Activated naive CD4-positive, alpha-beta T cell treated with anti-CD3 and anti-CD28 coated beads, Interleukin-2, amount 50 U/mL, for 24 hours (primary cell): ENCODE results near the gene RABGEF1.
"Not testable (repeated sequence)": the region's sequence is repeated elsewhere in the genome, so short reads cannot be mapped to it uniquely, and the experiment has no call there.

Experiments
- H3K27ac Mint-ChIP-seq: one replicate; pipeline ENCODE4 v1.8.0; 2021; ENCODE audit warnings: mild to moderate bottlenecking, mixed read lengths
- H3K27me3 Mint-ChIP-seq: one replicate; pipeline ENCODE4 v1.8.0; 2021; ENCODE audit warnings: mixed read lengths
- H3K36me3 Mint-ChIP-seq: one replicate; pipeline ENCODE4 v1.8.0; 2021; ENCODE audit warnings: mixed read lengths
- H3K4me1 Mint-ChIP-seq: one replicate; pipeline ENCODE4 v1.8.0; 2021; ENCODE audit warnings: mixed read lengths
- H3K4me3 Mint-ChIP-seq: one replicate; pipeline ENCODE4 v1.8.0; 2021; ENCODE audit warnings: mild to moderate bottlenecking, mixed read lengths
- H3K9me3 Mint-ChIP-seq: one replicate; pipeline ENCODE4 v1.8.0; 2021; ENCODE audit warnings: mixed read lengths

The RABGEF1 gene

DNA sequence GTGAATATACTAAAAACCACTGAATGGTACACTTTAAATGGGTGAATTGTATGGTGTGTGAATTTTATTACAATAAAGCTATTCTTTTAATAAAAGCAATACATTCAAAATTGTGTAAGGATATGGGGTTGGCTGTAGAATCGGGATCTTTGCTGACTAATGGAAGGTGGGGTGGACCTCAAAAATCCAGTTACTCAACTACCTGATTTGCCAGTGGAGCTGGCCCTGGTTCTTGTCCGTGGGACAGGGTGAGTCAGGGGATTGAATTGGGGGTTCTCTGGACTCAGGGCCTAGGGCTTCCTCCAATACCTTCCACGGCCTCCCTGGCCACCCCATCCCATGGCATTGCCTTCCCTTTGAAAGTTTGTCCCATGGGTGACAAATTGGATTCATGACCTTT is 13.5 kb upstream of the RABGEF1 start:
- H3K36me3 Mint-ChIP-seq = peaks cover 26% of the 10 kb centered on the region
- no peak overlapping the region for H3K27ac Mint-ChIP-seq
- H3K4me3 Mint-ChIP-seq = no peak overlapping the region
- peaks cover 7% of the 10 kb centered on the region for H3K9me3 Mint-ChIP-seq
- H3K27me3 Mint-ChIP-seq = no peaks in the 10 kb centered on the region
- no peaks in the 10 kb centered on the region for H3K4me1 Mint-ChIP-seq

- Mint-ChIP-seq H3K9me3 (peaks cover 7% of the 10 kb centered on the region), H3K4me1 (peaks cover 4% of the 10 kb centered on the region), H3K36me3 (peaks cover 16% of the 10 kb centered on the region), H3K27ac (peak overlapping the region; percentile 57), H3K27me3 (no peaks in the 10 kb centered on the region), H3K4me3 (no peak overlapping the region)
Measured at GRCh38 chr7:66728571-66728970, 12.0 kb upstream of the RABGEF1 start.

GRCh38 chr7:66729274-66729673 is 11.3 kb upstream of the RABGEF1 start:
- Mint-ChIP-seq H3K36me3 (peaks cover 13% of the 10 kb centered on the region), H3K9me3 (peaks cover 7% of the 10 kb centered on the region), H3K27ac (no peak overlapping the region), H3K27me3 (no peaks in the 10 kb centered on the region), H3K4me3 (no peak overlapping the region), H3K4me1 (peaks cover 4% of the 10 kb centered on the region)

DNA sequence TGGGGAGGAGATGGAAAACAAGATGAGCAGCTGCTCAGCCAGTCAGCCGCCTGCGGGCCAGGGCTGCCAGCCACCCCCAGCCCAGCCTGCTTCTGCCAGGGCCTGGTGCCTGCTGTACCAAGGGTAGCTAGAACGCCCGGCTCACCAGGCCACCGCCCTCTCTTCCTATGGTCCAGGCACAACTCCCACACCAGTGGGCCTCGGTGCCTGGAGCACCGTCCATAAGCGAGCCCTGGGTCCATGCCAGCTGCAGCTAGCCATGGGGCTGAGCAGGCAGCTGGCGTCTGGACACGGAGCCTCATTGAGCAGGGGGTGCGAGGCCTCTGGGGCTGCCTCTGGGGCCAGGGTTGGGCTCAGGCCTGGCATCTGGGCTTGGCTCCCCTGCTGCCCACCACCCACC is 8.5 kb upstream of the RABGEF1 start:
- H3K27me3 Mint-ChIP-seq = no peaks in the 10 kb centered on the region
- H3K9me3 Mint-ChIP-seq = peaks cover 5% of the 10 kb centered on the region
- no peak overlapping the region for H3K27ac Mint-ChIP-seq
- H3K36me3 Mint-ChIP-seq = peaks cover 14% of the 10 kb centered on the region
- H3K4me1 Mint-ChIP-seq = peaks cover 22% of the 10 kb centered on the region
- H3K4me3 Mint-ChIP-seq = no peak overlapping the region

DNA sequence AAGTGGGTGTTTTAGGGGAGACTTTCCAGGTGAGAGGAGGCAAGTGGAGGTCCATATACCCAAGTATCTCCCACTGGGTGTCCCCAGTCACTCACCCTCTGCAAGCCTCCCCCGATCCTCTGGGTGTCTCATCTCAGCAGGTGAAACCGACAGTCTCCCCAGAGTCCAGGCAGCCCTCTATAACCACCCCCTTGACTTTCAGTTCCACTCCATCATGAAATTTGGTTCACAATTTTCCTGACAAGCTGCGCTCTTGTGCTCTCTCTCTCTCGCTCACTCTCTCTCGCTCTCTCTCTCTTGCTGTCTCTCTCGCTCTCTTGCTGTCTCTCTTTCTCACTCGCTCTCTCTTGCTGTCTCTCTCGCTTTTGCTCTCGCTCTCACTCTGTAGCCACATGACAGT is 8.1 kb upstream of the RABGEF1 start:
- peaks cover 5% of the 10 kb centered on the region for H3K9me3 Mint-ChIP-seq
- peaks cover 22% of the 10 kb centered on the region for H3K4me1 Mint-ChIP-seq
- H3K27ac Mint-ChIP-seq = peak overlapping the region; percentile 85
- no peak overlapping the region for H3K4me3 Mint-ChIP-seq
- peaks cover 14% of the 10 kb centered on the region for H3K36me3 Mint-ChIP-seq
- no peaks in the 10 kb centered on the region for H3K27me3 Mint-ChIP-seq

DNA sequence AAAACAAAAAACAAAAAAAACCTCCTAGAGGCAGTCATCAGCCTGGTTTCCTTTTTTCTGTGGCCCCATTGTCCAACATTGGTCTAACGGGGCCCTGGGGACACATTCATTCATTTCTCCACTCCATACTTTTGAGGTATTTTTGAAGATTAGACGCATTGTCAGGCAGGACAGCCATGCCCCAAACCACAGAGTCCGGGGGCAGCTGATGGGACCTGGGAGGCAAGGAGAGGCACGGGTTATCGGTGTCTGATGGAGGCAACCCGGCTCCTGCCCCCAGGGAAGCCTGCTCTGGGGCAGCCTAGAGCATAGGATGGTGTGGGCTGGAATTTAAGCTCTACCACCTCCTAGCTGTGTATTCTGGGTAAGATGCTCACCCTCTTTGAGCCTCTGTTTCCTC is 6.5 kb upstream of the RABGEF1 start:
- Mint-ChIP-seq H3K9me3 (peaks cover 5% of the 10 kb centered on the region), H3K27me3 (no peaks in the 10 kb centered on the region), H3K4me3 (no peak overlapping the region), H3K4me1 (peaks cover 26% of the 10 kb centered on the region), H3K27ac (no peak overlapping the region), H3K36me3 (peaks cover 12% of the 10 kb centered on the region)

DNA sequence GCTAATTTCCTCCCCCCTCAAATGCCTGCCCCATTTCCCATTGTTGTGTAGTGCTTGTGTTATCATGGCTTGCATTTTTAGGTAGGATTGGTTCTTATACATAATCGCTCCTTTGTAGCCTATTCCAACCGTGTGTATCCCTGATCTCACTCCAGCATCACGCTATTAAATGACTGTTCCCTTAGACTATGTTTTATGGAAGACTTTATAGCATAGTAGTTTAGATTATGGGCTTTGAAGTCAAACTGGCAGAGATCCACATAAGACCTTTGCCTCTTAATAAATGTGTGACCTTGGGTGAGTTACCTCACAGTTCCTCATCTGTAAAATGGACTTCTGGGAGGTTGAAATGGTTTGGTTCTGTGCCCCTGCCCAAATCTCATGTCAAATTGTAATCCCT is 5.4 kb upstream of the RABGEF1 start:
- Mint-ChIP-seq H3K4me1 (peaks cover 26% of the 10 kb centered on the region), H3K4me3 (no peak overlapping the region), H3K27me3 (no peaks in the 10 kb centered on the region), H3K27ac (no peak overlapping the region), H3K9me3 (peaks cover 5% of the 10 kb centered on the region), H3K36me3 (peaks cover 12% of the 10 kb centered on the region)

GRCh38 chr7:66735850-66736249 is 4.7 kb upstream of the RABGEF1 start:
- Mint-ChIP-seq H3K27me3 (no peaks in the 10 kb centered on the region), H3K4me1 (peaks cover 26% of the 10 kb centered on the region), H3K27ac (no peak overlapping the region), H3K9me3 (peaks cover 5% of the 10 kb centered on the region), H3K36me3 (peaks cover 12% of the 10 kb centered on the region), H3K4me3 (no peak overlapping the region)

- Mint-ChIP-seq H3K27me3 (no peaks in the 10 kb centered on the region), H3K36me3 (peaks cover 12% of the 10 kb centered on the region), H3K27ac (no peak overlapping the region), H3K4me3 (no peak overlapping the region), H3K9me3 (peaks cover 5% of the 10 kb centered on the region), H3K4me1 (peaks cover 32% of the 10 kb centered on the region)
Measured at GRCh38 chr7:66736892-66737291, 3.6 kb upstream of the RABGEF1 start.

DNA sequence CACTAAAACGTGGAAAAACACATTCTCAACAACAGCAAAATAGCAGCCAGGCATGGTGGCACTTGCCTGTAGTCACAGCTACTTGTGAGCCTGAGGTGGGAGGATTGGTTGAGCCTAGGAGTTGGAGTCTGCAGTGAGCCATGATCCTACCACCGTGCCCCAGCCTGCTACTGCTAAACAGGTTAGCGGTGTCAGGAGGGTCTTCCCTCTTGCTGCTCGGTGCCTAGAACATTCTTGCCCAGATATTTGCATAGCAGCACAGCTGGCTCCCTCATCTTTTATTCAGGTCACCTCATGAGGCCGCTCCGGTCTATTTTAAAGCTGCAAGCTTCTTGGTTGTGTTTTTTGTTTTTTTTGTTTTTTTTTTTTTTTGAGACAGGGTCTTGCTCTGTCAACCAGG is 2.9 kb upstream of the RABGEF1 start:
- H3K27me3 Mint-ChIP-seq = no peaks in the 10 kb centered on the region
- H3K4me1 Mint-ChIP-seq = peaks cover 36% of the 10 kb centered on the region
- H3K27ac Mint-ChIP-seq = peak overlapping the region; percentile 55
- peaks cover 5% of the 10 kb centered on the region for H3K9me3 Mint-ChIP-seq
- peaks cover 12% of the 10 kb centered on the region for H3K36me3 Mint-ChIP-seq
- H3K4me3 Mint-ChIP-seq = no peak overlapping the region

GRCh38 chr7:66739477-66739876 is 1.1 kb upstream of the RABGEF1 start:
- Mint-ChIP-seq H3K36me3 (peaks cover 12% of the 10 kb centered on the region), H3K27me3 (no peaks in the 10 kb centered on the region), H3K27ac (no peak overlapping the region), H3K4me1 (peaks cover 43% of the 10 kb centered on the region), H3K4me3 (peak overlapping the region; percentile 94), H3K9me3 (peaks cover 5% of the 10 kb centered on the region)

DNA sequence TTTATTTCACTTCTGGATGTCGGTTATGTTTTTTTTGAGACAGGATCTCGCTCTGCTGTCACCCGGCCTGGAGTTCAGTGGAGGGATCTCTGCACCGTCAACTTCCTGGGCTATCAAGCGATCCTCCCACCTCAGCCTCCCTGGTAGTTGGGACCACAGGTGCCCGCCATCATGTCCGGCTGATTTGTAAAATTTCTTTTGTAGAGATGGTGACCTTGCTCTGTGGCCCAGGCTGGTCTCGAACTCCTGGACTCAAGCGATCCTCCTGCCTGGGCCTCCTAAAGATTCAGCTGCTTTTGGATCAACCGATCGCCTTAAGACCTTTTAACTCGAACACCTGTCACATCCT is 606 bp upstream of the RABGEF1 start:
- Mint-ChIP-seq H3K9me3 (peaks cover 5% of the 10 kb centered on the region), H3K4me1 (peaks cover 43% of the 10 kb centered on the region), H3K4me3 (peak overlapping the region; percentile 94), H3K27me3 (no peaks in the 10 kb centered on the region), H3K36me3 (peaks cover 12% of the 10 kb centered on the region), H3K27ac (peak overlapping the region; percentile 93)

GRCh38 chr7:66740980-66741709 is 612 bp downstream of the RABGEF1 start:
- H3K9me3 Mint-ChIP-seq, H3K27me3 Mint-ChIP-seq, H3K36me3 Mint-ChIP-seq: not testable (repeated sequence)
- Mint-ChIP-seq H3K4me1 (peaks cover 37% of the 10 kb centered on the region), H3K4me3 (peak overlapping the region; percentile 94), H3K27ac (peak overlapping the region; percentile 65)

- no peaks in the 10 kb centered on the region for H3K27me3 Mint-ChIP-seq
- H3K4me3 Mint-ChIP-seq = peak overlapping the region; percentile 94
- peaks cover 34% of the 10 kb centered on the region for H3K4me1 Mint-ChIP-seq
- peaks cover 3% of the 10 kb centered on the region for H3K36me3 Mint-ChIP-seq
- H3K9me3 Mint-ChIP-seq = no peaks in the 10 kb centered on the region
- no peak overlapping the region for H3K27ac Mint-ChIP-seq
Measured at GRCh38 chr7:66741710-66742049, 1.1 kb downstream of the RABGEF1 start.

DNA sequence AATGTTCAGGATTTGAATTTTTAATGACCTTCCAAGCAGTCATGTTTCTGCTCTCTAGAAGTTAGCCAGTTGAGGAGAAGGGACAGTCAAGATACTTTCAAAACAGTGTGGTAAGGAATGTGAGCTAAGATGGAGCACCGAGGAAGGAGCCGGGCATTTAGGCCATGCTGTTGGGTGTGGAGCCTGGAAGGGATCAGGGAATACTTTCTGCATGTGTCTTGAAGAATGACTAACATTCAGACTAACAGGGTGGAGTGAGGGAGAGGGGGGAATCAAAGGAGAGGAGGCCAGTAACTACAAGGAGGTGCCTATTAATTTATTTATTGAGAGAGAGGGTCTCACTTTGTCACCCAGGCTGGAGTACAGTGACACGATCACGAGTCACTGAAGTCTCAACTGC is 1.8 kb downstream of the RABGEF1 start:
- H3K27me3 Mint-ChIP-seq, H3K36me3 Mint-ChIP-seq, H3K9me3 Mint-ChIP-seq: not testable (repeated sequence)
- peak overlapping the region; percentile 27 for H3K4me3 Mint-ChIP-seq
- H3K4me1 Mint-ChIP-seq = peaks cover 30% of the 10 kb centered on the region
- peak overlapping the region; percentile 17 for H3K27ac Mint-ChIP-seq

GRCh38 chr7:66743920-66744319 is 3.4 kb downstream of the RABGEF1 start:
- Mint-ChIP-seq H3K36me3 (peaks cover 1% of the 10 kb centered on the region), H3K9me3 (no peaks in the 10 kb centered on the region), H3K27me3 (no peaks in the 10 kb centered on the region), H3K27ac (no peak overlapping the region), H3K4me1 (peaks cover 35% of the 10 kb centered on the region), H3K4me3 (no peak overlapping the region)

GRCh38 chr7:66747385-66747784 is 6.9 kb downstream of the RABGEF1 start:
- Mint-ChIP-seq H3K27ac (no peak overlapping the region), H3K4me1 (peaks cover 39% of the 10 kb centered on the region), H3K36me3 (peaks cover 1% of the 10 kb centered on the region), H3K27me3 (no peaks in the 10 kb centered on the region), H3K9me3 (no peaks in the 10 kb centered on the region), H3K4me3 (no peak overlapping the region)
